ENCODE measurements around the gene BMPER.

BMPER gene

GRCh38 chr7:34153656-34154270 is 248.4 kb downstream of the BMPER start:
- DNase-seq: no peak

GRCh38 chr7:34155220-34155908 is 250.0 kb downstream of the BMPER start:
- no peak for DNase-seq

- DNase-seq: no peak
Observed at GRCh38 chr7:34156336-34156735, 251.0 kb downstream of the BMPER start.

GRCh38 chr7:34157137-34157536 is 251.8 kb downstream of the BMPER start:
- DNase-seq: no peak

GRCh38 chr7:34158368-34159153 is 253.2 kb downstream of the BMPER start:
- DNase-seq: no peak

- DNase-seq: no peak
Observed at GRCh38 chr7:34160261-34160752, 255.0 kb downstream of the BMPER start.

GRCh38 chr7:34162027-34162565 is 256.8 kb downstream of the BMPER start:
- no peak for DNase-seq

- DNase-seq: peak; percentile 81
Observed at GRCh38 chr7:34162677-34163076, 257.3 kb downstream of the BMPER start.

- DNase-seq: peak; percentile 4
Observed at GRCh38 chr7:34163956-34164355, 258.6 kb downstream of the BMPER start.

GRCh38 chr7:34165466-34165865 is 260.1 kb downstream of the BMPER start:
- no peak for DNase-seq

GRCh38 chr7:34165927-34166550 is 260.7 kb downstream of the BMPER start:
- peak; percentile 13 for DNase-seq

- DNase-seq: no peak
Observed at GRCh38 chr7:34168013-34168412, 262.7 kb downstream of the BMPER start.

GRCh38 chr7:34174688-34175616 is 269.6 kb downstream of the BMPER start:
- DNase-seq: peak; percentile 9

- DNase-seq: no peak
Observed at GRCh38 chr7:34175837-34176236, 270.5 kb downstream of the BMPER start.

GRCh38 chr7:34177476-34177875 is 272.1 kb downstream of the BMPER start:
- no peak for DNase-seq

GRCh38 chr7:34181271-34181958 is 276.1 kb downstream of the BMPER start:
- no peak for DNase-seq

- DNase-seq: no peak
Observed at GRCh38 chr7:34184466-34184865, 279.1 kb downstream of the BMPER start.

- DNase-seq: no peak
Observed at GRCh38 chr7:34187798-34188307, 282.5 kb downstream of the BMPER start.

- DNase-seq: no peak
Observed at GRCh38 chr7:34189031-34189430, 283.7 kb downstream of the BMPER start.

GRCh38 chr7:34190299-34190698 is 285.0 kb downstream of the BMPER start:
- DNase-seq: no peak

GRCh38 chr7:34191162-34191561 is 285.8 kb downstream of the BMPER start:
- no peak for DNase-seq
